ENCODE data around the gene FNDC3B.

FNDC3B gene

DNA sequence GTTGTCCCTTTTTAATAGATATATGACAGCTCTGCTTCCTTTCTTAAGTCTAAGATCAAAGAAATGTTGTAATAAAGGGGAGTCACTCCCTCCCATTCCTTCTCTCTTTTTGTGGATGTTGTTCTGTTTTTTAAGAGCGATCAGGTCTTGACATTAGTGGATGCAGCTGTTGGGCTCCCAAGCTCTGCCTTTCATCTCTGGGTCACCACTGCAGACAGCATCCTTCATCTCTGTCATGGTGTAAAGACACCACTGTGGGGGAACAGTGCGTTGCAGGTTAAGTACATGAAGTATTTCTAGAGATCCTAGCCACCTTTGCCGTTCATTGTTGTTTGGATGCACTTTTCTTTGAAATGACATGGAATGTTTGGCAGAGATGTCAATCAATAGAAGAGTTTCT is 17.7 kb downstream of the FNDC3B start:
- DNase-seq (ENCODE audit: low spot score), result no peak
- TF ChIP-seq CTCF (IDR thresholded peaks at IDR 0.05; ENCODE audit: extremely low read depth, missing control alignments), result no peak

DNA sequence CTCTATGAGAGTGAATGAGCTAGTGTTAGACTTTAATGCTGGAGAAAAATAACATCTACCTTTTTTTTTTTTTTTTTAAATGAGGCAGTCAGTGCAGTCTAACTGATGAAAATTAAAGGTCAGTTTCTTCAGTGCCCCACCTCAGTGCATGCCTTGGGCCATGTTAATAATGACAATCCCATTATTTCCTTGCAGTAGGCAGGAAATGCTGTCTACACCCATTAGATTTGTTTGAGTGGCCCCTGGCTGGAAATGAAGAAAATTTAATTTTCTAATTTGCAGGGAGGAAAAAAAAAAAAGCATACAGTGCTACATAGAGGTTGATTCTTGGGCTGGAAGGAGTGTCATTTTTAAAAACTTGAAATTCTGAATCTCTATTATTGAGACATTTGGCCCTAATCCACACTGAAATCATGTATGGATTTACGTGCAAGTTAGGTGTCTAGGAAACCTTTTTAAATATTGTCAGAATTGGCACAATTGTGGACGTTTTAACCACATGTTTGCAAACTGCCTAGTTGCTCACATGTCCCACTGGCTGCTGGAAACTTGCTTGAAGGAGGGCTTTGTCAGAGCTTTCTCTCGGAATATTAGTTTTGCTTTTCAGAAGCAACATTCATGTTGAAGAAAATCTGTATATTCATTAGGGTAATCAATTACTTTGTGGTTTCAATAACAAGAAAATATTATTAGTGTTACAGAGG is 18.4 kb downstream of the FNDC3B start:
- no peak for TF ChIP-seq CTCF (IDR thresholded peaks at IDR 0.05; ENCODE audit: extremely low read depth, missing control alignments)
- DNase-seq (ENCODE audit: low spot score), result no peak

- no peak for TF ChIP-seq CTCF (IDR thresholded peaks at IDR 0.05; ENCODE audit: extremely low read depth, missing control alignments)
- no peak for DNase-seq (ENCODE audit: low spot score)
Observed at GRCh38 chr3:172059532-172059931, 20.2 kb downstream of the FNDC3B start.

DNA sequence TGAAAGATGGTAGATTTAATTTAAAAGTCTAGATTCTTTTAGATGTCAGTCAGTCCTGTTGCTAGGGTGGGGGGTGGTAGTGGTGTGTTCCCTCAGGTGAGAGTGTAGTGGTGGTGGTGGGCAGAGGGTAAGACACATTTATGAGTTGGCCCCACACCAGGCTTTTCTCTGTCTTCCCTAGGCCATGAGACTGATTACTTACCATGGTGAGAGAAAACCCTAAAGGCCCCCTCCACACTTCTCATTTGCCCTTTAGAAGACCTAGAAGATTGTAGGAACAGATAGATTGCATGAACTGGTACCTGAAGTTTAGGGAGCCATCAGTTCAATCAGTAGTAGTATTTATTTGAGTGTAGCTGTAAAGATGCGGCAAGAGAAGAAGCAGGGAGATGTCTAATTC is 20.9 kb downstream of the FNDC3B start:
- TF ChIP-seq CTCF (IDR thresholded peaks at IDR 0.05; ENCODE audit: extremely low read depth, missing control alignments), result no peak
- DNase-seq (ENCODE audit: low spot score), result no peak

DNA sequence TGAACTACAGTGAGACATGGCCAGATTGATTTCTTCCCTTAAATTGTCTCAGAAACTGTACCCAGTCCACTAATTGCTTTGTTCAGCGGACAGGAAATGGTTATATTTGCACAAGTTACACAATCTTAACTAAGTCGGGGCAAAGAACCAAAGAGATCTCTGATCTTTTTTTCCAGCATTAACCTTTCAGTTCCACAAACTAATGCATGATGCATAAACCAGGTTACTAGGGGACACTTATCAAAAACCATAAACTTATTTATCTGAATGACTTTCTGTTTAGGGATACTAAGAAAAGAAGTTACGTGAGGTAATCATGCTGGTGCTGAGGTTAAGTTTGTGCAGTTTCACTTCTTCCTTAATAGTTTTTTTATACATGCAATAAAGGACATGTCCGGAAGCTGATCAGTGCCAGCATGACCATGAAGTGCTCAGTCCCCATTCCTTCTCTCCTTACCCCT is 22.4 kb downstream of the FNDC3B start:
- peak; percentile 50 for DNase-seq (ENCODE audit: low spot score)

DNA sequence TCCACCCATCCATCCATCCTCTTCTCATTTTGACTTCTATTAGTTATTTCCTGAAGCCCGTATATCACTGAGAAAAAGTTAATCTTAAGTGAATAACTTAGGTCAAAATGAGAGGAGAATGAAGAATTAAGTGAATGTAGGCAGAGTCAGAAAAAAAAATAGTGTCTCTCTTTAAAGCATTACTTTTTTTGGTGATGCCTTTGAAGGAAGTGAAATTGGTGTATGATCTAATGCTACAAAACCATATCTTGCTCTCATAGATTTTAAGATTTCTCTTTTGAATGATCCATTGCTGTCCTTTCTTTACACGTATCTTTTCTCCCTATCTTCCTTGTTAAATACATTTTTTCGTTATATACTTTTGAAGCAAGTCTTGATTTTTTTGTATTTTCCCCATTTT is 23.4 kb downstream of the FNDC3B start:
- no peak for DNase-seq (ENCODE audit: low spot score)
- TF ChIP-seq CTCF (IDR thresholded peaks at IDR 0.05; ENCODE audit: extremely low read depth, missing control alignments), result no peak

More for the DNA sequence above, 22.4 kb downstream of the FNDC3B start:
- TF ChIP-seq CTCF (IDR thresholded peaks at IDR 0.05; ENCODE audit: extremely low read depth, missing control alignments), result no peak

DNA sequence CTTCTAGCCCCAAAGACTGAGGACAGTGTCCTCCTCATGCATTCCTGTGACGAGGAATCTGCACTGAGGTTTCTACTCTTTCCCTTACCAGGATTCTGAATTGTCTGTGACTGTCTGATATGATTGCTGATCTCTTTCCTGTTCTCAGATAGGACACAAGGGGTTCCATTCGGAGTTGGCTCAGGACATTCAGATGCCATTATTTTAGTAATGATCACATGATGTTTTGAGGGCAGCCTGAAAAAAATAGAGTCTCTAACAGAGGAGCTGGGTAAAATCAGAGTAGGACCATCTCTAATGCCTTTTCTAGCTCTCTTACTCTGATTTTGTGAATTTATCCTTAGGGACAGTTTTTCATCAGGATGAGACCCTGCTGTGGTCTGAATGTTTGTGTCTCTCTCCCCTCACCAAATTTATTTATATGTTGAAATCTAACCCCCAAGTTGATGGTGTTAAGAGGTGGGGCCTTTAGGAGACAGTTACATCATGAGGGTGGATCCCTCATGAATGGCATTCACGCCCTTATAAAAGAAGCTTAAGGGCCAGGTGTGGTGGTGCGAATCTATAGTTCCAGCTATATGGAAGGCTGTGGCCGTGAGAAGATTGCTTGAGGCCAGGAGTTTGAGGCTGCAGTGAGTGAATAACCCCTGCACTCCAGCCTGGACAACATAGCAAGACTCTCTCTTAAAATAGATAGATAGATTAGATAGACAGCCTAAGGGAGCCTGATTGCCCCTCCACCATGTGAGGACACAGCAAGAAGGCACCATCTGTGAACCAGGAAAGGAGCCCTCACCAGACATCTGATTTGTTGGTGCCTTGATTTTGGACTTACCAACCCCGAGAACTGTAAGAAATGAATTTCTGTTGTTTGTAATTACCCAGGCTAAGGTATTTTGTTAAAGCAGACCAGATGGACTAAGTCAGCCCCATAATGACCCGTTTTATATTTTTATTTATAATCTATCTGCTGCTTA is 24.4 kb downstream of the FNDC3B start:
- DNase-seq (ENCODE audit: low spot score), result no peak
- TF ChIP-seq CTCF (IDR thresholded peaks at IDR 0.05; ENCODE audit: extremely low read depth, missing control alignments), result no peak

All from GM20000 (cell line).